Measurements from ENCODE around the gene ARHGAP24. TPM values are rescaled to one million over a fixed set of nuclear protein-coding genes. Genes with fewer than 3 reads are reported as not detected.

Gene ARHGAP24
- total and polyA plus RNA-seq, 3 experiments from 2014 or later = not detected

DNA sequence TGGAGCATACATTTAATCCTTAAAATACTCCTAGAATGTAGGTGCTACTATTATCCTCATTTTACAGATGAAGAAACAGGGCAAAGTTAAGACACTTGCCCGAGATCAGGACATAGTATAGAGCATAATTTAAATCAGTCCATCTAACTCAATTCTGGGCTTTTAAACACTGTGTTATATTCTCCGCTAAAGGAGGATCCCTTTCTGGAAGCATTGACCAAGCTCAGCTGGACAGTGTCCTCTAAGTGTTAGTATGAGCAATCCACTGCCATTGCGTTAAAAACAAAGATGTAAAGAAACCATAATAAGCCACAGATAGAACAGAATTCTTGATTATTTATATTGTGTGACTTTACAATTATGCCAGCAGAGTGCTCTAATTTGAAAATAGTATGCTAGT lies 207.0 kb downstream of the ARHGAP24 start:
- no peaks in the 10 kb centered on the region for H3K4me1 ChIP-seq (ENCODE audit: insufficient read depth, low read length)
- no peaks in the 10 kb centered on the region for H3K4me1 Mint-ChIP-seq
- peaks cover 0 to 8% (median 2%) of the 10 kb centered on the region in 5 donors for H3K9me3 Mint-ChIP-seq
- POLR2A ChIA-PET = no interaction called here
- H3K27me3 Mint-ChIP-seq = no peaks in the 10 kb centered on the region
- H3K36me3 Mint-ChIP-seq = no peaks in the 10 kb centered on the region
- no peak overlapping the region for H3K4me3 ChIP-seq (ENCODE audit: low read length)
- H3K27me3 ChIP-seq (ENCODE audit: insufficient read depth, low read length, poor library complexity, severe bottlenecking) = no peaks in the 10 kb centered on the region
- no peak overlapping the region for H3K27ac Mint-ChIP-seq
- CTCF ChIA-PET = no interaction called here
- no peaks in the 10 kb centered on the region for H3K36me3 ChIP-seq (ENCODE audit: insufficient read depth, low read length)
- no peaks in the 10 kb centered on the region for H3K9me3 ChIP-seq (ENCODE audit: low read length)
- H3K27ac ChIP-seq (ENCODE audit: low read depth, low read length) = no peak overlapping the region
- DNase-seq = no peak
- H3K4me3 Mint-ChIP-seq = no peak overlapping the region

DNA sequence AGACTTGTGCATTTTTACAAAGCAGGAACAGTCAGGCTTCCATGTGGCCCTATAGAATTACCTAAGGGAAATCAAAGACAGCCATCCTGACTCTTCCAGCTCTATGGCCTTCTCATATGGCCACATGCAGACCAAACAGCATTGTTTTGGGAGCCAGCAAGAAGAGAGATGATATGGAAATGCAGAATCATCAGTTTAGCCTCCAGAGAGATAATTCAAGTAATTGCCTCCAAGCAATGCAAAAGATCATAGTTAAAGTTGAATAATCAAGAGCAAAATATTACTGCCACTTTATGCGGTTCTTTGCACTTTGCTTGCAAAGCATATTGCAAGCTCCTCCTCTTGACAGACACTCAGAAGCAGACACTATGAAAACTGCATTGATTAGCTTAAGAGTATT lies 207.4 kb downstream of the ARHGAP24 start:
- Histone ChIP-seq H3K9me3 (ENCODE audit: low read length) (no peaks in the 10 kb centered on the region), H3K27ac (ENCODE audit: low read depth, low read length) (no peak overlapping the region), H3K36me3 (ENCODE audit: insufficient read depth, low read length) (no peaks in the 10 kb centered on the region), H3K4me3 (ENCODE audit: low read length) (no peak overlapping the region), H3K27me3 (ENCODE audit: insufficient read depth, low read length, poor library complexity, severe bottlenecking) (no peaks in the 10 kb centered on the region), H3K4me1 (ENCODE audit: insufficient read depth, low read length) (no peaks in the 10 kb centered on the region)
- no peak for DNase-seq
- Mint-ChIP-seq H3K27ac (no peak overlapping the region), H3K4me3 (no peak overlapping the region), H3K9me3 (peaks cover 0 to 5% (median 2%) of the 10 kb centered on the region in 5 donors), H3K36me3 (no peaks in the 10 kb centered on the region), H3K4me1 (no peaks in the 10 kb centered on the region), H3K27me3 (no peaks in the 10 kb centered on the region)
- CTCF ChIA-PET = no interaction called here
- POLR2A ChIA-PET = no interaction called here

DNA sequence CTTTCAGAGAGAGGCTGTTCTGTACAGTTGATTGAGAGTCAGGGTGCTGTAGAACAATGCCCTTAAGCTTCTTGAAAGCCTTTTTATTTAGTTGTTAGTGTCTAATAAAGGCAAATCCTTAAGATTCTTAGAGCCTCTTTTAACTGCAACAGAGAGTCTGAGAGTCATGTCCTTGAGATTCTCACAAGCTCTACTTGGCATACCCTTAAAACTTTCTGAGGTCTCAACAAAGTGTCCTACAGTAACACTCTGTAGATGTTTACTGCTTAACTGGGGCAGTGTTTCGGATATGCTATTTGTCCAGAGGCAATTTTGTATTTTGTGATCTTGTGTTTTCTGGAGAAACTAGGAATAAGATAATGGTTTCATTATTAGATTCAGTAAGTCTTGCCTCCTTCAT lies 209.7 kb downstream of the ARHGAP24 start:
- ChIA-PET CTCF (no interaction called here), POLR2A (no interaction called here)
- Histone ChIP-seq H3K9me3 (ENCODE audit: low read length) (no peaks in the 10 kb centered on the region), H3K27ac (ENCODE audit: low read depth, low read length) (no peak overlapping the region), H3K27me3 (ENCODE audit: insufficient read depth, low read length, poor library complexity, severe bottlenecking) (no peaks in the 10 kb centered on the region), H3K4me1 (ENCODE audit: insufficient read depth, low read length) (no peaks in the 10 kb centered on the region), H3K4me3 (ENCODE audit: low read length) (no peak overlapping the region), H3K36me3 (ENCODE audit: insufficient read depth, low read length) (no peaks in the 10 kb centered on the region)
- Mint-ChIP-seq H3K9me3 (peaks cover 0 to 5% (median 3%) of the 10 kb centered on the region in 5 donors), H3K36me3 (no peaks in the 10 kb centered on the region), H3K4me1 (no peaks in the 10 kb centered on the region), H3K27ac (no peak overlapping the region), H3K4me3 (no peak overlapping the region), H3K27me3 (no peaks in the 10 kb centered on the region)
- DNase-seq = no peak

DNA sequence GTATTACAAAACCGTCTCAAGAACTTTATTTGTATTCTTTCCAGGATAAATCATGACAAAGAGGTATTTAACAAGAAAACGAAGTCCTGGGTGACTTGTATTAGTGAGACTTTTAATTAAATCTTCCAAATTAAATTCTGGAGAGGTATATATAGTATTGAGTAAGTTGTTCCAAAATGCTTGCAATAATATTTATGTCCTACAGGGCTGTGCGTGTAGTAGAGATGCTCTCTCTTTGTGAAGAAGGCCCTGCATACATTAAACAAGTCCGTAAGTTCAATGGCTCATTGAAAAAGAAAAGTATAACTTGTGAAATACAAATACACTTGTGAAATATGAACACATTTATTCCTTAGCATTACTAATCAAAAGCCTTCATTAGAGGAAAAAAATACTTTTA lies 211.4 kb downstream of the ARHGAP24 start:
- H3K9me3 ChIP-seq (ENCODE audit: low read length) = no peaks in the 10 kb centered on the region
- no peaks in the 10 kb centered on the region for H3K36me3 ChIP-seq (ENCODE audit: insufficient read depth, low read length)
- H3K4me3 ChIP-seq (ENCODE audit: low read length) = no peak overlapping the region
- no peaks in the 10 kb centered on the region for H3K27me3 ChIP-seq (ENCODE audit: insufficient read depth, low read length, poor library complexity, severe bottlenecking)
- peaks cover 0 to 15% (median 7%) of the 10 kb centered on the region in 5 donors for H3K9me3 Mint-ChIP-seq
- POLR2A ChIA-PET = no interaction called here
- H3K36me3 Mint-ChIP-seq = no peaks in the 10 kb centered on the region
- H3K4me3 Mint-ChIP-seq = no peak overlapping the region
- CTCF ChIA-PET = no interaction called here
- no peak overlapping the region for H3K27ac Mint-ChIP-seq
- no peaks in the 10 kb centered on the region for H3K4me1 Mint-ChIP-seq
- H3K27ac ChIP-seq (ENCODE audit: low read depth, low read length) = no peak overlapping the region
- no peak for DNase-seq
- H3K27me3 Mint-ChIP-seq = no peaks in the 10 kb centered on the region
- no peaks in the 10 kb centered on the region for H3K4me1 ChIP-seq (ENCODE audit: insufficient read depth, low read length)

DNA sequence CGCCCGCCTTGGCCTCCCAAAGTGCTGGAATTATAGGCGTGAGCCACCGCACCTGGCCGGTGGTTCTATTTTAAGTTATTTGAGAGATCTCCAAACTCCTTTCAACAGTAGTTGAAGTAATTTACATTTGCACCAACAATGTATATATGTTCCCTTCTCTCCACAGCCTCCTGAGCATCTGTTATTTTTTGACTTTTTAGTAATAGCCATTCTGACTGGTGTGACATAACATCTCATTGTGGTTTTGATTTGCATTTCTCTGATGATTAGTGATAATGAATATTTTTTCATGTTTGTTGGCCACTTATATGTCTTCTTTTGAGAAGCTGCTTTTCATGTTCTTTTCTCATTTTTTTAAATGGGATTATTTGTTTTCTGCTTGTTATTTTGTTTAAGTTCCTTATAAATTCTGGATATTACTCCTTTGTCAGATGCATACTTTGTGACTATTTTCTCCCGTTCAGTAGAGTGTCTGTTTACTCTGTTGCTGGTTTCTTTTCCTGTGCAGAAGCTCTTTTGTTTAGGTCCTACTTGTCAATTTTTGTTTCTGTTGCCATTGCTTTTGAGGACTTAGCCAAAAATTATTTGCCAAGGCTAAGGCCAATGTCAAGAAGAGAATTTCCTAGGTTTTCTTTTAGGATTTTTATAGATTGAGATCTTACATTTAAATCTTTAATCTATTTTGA lies 213.2 kb downstream of the ARHGAP24 start:
- CTCF ChIA-PET = no interaction called here
- Mint-ChIP-seq H3K27ac (no peak overlapping the region), H3K4me3 (no peak overlapping the region), H3K9me3 (peaks cover 0 to 30% (median 8%) of the 10 kb centered on the region in 5 donors), H3K36me3 (no peaks in the 10 kb centered on the region), H3K27me3 (no peaks in the 10 kb centered on the region), H3K4me1 (no peaks in the 10 kb centered on the region)
- H3K27ac ChIP-seq (ENCODE audit: low read depth, low read length) = no peak overlapping the region
- no peak overlapping the region for H3K4me3 ChIP-seq (ENCODE audit: low read length)
- H3K27me3 ChIP-seq (ENCODE audit: insufficient read depth, low read length, poor library complexity, severe bottlenecking) = no peaks in the 10 kb centered on the region
- no peaks in the 10 kb centered on the region for H3K36me3 ChIP-seq (ENCODE audit: insufficient read depth, low read length)
- no peaks in the 10 kb centered on the region for H3K9me3 ChIP-seq (ENCODE audit: low read length)
- POLR2A ChIA-PET = no interaction called here
- no peaks in the 10 kb centered on the region for H3K4me1 ChIP-seq (ENCODE audit: insufficient read depth, low read length)
- no peak for DNase-seq

DNA sequence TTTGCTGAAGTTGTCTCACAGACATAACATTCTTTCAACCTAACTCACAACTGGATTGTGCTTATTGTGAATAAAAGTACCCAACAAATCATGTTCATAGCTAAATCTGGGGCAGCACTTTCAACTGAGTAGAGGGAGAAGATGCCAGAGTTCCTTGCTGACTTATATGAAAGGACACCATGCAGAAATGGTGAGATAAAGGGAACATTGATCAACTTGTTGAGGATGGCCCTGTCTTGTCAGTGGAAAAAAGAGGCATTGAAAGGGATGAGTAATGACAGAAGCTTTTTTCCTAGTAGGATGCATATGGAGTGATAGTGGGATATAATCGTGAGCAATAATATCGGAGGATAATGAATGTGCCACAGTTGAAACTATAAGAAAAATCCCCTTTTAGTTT lies 221.7 kb downstream of the ARHGAP24 start:
- ChIA-PET CTCF (no interaction called here), POLR2A (no interaction called here)
- Histone ChIP-seq H3K4me1 (ENCODE audit: insufficient read depth, low read length) (no peaks in the 10 kb centered on the region), H3K9me3 (ENCODE audit: low read length) (no peaks in the 10 kb centered on the region), H3K4me3 (ENCODE audit: low read length) (no peak overlapping the region), H3K27me3 (ENCODE audit: insufficient read depth, low read length, poor library complexity, severe bottlenecking) (no peaks in the 10 kb centered on the region), H3K36me3 (ENCODE audit: insufficient read depth, low read length) (no peaks in the 10 kb centered on the region), H3K27ac (ENCODE audit: low read depth, low read length) (no peak overlapping the region)
- Mint-ChIP-seq H3K4me1 (no peaks in the 10 kb centered on the region), H3K9me3 (peaks cover 2 to 24% (median 13%) of the 10 kb centered on the region in 5 donors), H3K36me3 (peaks cover 0 to 2% (median 0%) of the 10 kb centered on the region in 3 donors), H3K27me3 (no peaks in the 10 kb centered on the region), H3K27ac (no peak overlapping the region), H3K4me3 (no peak overlapping the region)
- DNase-seq = no peak

DNA sequence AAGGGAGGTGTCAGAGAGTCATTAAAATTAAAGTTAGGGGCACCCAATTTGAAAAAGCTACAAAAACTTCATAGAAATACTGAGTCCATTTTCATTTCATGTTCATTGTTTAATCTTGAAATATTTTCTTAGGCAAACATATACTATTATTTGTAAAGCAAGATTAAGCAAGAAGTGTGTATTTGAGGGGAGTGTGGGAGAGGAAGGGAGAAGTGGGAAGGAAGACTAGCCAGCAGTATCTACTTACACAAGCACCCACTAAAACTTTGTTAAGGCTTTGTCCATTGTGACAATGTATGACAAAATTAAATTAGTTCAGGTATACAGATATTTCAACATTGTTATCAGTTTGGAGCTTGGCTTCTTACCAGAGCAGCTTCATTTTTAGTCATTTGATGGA lies 222.9 kb downstream of the ARHGAP24 start:
- no peaks in the 10 kb centered on the region for H3K36me3 ChIP-seq (ENCODE audit: insufficient read depth, low read length)
- CTCF ChIA-PET = no interaction called here
- no peak overlapping the region for H3K4me3 ChIP-seq (ENCODE audit: low read length)
- no peak overlapping the region for H3K4me3 Mint-ChIP-seq
- no peaks in the 10 kb centered on the region for H3K9me3 ChIP-seq (ENCODE audit: low read length)
- H3K4me1 Mint-ChIP-seq = no peaks in the 10 kb centered on the region
- no peaks in the 10 kb centered on the region for H3K27me3 ChIP-seq (ENCODE audit: insufficient read depth, low read length, poor library complexity, severe bottlenecking)
- DNase-seq = no peak
- peaks cover 0 to 2% (median 0%) of the 10 kb centered on the region in 3 donors for H3K36me3 Mint-ChIP-seq
- H3K27ac Mint-ChIP-seq = no peak overlapping the region
- no peak overlapping the region for H3K27ac ChIP-seq (ENCODE audit: low read depth, low read length)
- H3K27me3 Mint-ChIP-seq = no peaks in the 10 kb centered on the region
- POLR2A ChIA-PET = no interaction called here
- H3K9me3 Mint-ChIP-seq = peaks cover 2 to 19% (median 11%) of the 10 kb centered on the region in 5 donors
- H3K4me1 ChIP-seq (ENCODE audit: insufficient read depth, low read length) = no peaks in the 10 kb centered on the region

DNA sequence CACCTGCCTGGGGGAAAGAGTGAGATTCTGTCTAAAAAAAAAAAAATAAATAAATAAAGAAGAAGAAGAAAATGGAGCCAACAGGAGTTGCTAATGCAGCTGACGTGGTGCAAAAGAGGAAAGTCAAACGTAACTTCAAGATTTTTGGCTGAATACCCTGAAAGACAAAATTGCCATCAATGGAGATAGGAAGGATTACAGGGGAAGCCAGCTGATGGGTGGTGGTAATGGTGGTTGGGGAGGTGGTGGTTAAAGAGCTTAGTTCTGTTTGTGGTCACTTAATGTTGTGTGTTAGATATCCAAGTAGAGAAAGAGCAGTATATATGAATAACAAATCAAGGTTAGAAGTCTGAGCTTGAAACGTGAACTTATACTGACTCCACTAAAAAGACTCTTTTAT lies 225.4 kb downstream of the ARHGAP24 start:
- CTCF ChIA-PET = interaction anchor here (0.5 kb wide), 1 partner anchor 314 kb away, joined by 3 read pairs; no protein-coding TSS in a partner anchor
- Mint-ChIP-seq H3K4me1 (no peaks in the 10 kb centered on the region), H3K36me3 (peaks cover 0 to 2% (median 0%) of the 10 kb centered on the region in 3 donors), H3K4me3 (no peak overlapping the region), H3K9me3 (peaks cover 4 to 20% (median 13%) of the 10 kb centered on the region in 5 donors), H3K27me3 (no peaks in the 10 kb centered on the region), H3K27ac (no peak overlapping the region)
- no peak overlapping the region for H3K27ac ChIP-seq (ENCODE audit: low read depth, low read length)
- no peaks in the 10 kb centered on the region for H3K9me3 ChIP-seq (ENCODE audit: low read length)
- no peaks in the 10 kb centered on the region for H3K27me3 ChIP-seq (ENCODE audit: insufficient read depth, low read length, poor library complexity, severe bottlenecking)
- POLR2A ChIA-PET = no interaction called here
- DNase-seq = no peak
- no peaks in the 10 kb centered on the region for H3K36me3 ChIP-seq (ENCODE audit: insufficient read depth, low read length)
- H3K4me1 ChIP-seq (ENCODE audit: insufficient read depth, low read length) = no peaks in the 10 kb centered on the region
- H3K4me3 ChIP-seq (ENCODE audit: low read length) = no peak overlapping the region
